Progenitor cell of endocrine pancreas (in vitro differentiated cells): ENCODE measurements around the gene ADAMTS9. TPM values are rescaled to one million over a fixed set of nuclear protein-coding genes. Genes with fewer than 3 reads are reported as not detected.
A peak's percentile ranks its signal among the peaks of the same experiment; 100 is the strongest.

ENCODE experiments used
- DNase-seq: peaks from one replicate; pipeline ENCODE4 v3.0.0; 2021; ENCODE audit warnings: low spot score; ENCODE audit not compliant: unreplicated experiment
- H3K27ac Mint-ChIP-seq: 2 replicates; pipeline ENCODE4 v1.8.0; 2021; ENCODE audit warnings: mild to moderate bottlenecking, moderate library complexity, mixed read lengths
- H3K27me3 Mint-ChIP-seq: 2 replicates; pipeline ENCODE4 v1.8.0; 2021; ENCODE audit warnings: mixed read lengths
- H3K36me3 Mint-ChIP-seq: 2 replicates; pipeline ENCODE4 v1.8.0; 2022; ENCODE audit warnings: mixed read lengths; ENCODE audit not compliant: insufficient read depth
- H3K4me1 Mint-ChIP-seq: 2 replicates; pipeline ENCODE4 v1.8.0; 2021; ENCODE audit warnings: low read depth, mixed read lengths
- H3K4me3 Mint-ChIP-seq: 2 replicates; pipeline ENCODE4 v1.8.0; 2021; ENCODE audit warnings: low read depth, mild to moderate bottlenecking, moderate library complexity, mixed read lengths
- H3K9me3 Mint-ChIP-seq: 2 replicates; pipeline ENCODE4 v1.8.0; 2021; ENCODE audit warnings: low read depth, mixed read lengths
- CTCF ChIP-seq: fragments of 200-600 bp; sonication (generic); IDR thresholded peaks from one replicate; pipeline ENCODE4 v1.5.0; 2021; ENCODE audit warnings: antibody characterized with exemption, mild to moderate bottlenecking; ENCODE audit not compliant: unreplicated experiment
- total RNA-seq: library from RNA; stranded (reverse); gene quantifications from 2 replicates; pipeline ENCODE4 v1.2.1, GENCODE V29; 2021

The ADAMTS9 gene
- total RNA-seq, 1 donor from 2014 or later, result 54.2 TPM

- no peak for TF ChIP-seq CTCF
- no peaks in the 10 kb centered on the region for H3K27me3 Mint-ChIP-seq
- DNase-seq, result no peak
- H3K9me3 Mint-ChIP-seq, result peaks cover 7% of the 10 kb centered on the region
- peaks cover 41% of the 10 kb centered on the region for H3K36me3 Mint-ChIP-seq
- H3K4me1 Mint-ChIP-seq, result peaks cover 39% of the 10 kb centered on the region
- H3K27ac Mint-ChIP-seq, result peak overlapping the region; percentile 93
- no peak overlapping the region for H3K4me3 Mint-ChIP-seq
Observed at GRCh38 chr3:64650096-64650622, 37.6 kb downstream of the ADAMTS9 start.

DNA sequence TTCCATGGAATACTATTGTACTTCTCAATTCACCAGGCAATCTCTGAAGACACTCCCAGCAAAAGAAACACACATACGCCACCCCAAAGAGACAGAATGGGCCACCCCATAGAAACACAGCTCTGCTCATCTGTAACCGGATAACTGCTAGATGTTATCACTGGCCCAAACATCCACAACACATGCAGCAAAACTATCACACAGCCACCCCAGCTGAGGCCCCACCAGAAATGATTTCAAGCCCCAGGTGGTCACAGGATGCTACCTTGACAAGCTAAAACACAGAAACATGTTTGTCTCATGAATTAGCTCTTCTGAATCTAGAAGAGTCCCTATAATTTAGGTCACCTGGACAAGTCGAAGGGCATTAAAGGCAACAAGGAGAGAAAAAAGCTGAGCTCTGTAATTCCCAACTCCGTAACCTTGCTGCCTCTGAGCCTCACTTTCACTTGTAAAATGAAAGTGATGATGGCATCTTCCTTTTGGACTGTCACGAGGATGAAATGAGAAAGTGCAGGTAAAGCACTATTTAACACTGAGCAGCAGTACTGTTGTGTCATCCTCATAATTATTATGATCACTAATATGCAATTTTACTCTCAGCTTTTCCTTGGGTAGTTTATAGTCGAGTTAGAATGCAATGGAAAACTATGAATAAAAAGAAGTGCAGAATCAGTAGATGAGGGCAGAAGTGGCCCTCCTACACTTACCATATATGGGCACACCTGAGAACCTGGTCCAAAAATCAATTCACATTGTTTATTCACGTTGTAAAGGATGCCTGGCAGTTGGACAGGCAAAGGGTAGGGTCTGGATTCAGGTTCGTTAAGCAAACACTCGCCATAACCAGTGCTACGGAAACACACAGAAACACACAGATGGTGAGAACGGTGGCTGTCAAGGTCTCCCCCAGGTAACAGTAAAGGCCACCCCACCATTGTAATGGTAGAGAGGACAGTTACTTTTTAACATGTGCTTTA is 38.6 kb downstream of the ADAMTS9 start:
- no peak for TF ChIP-seq CTCF
- no peak for DNase-seq
- peak overlapping the region; percentile 72 for H3K27ac Mint-ChIP-seq
- no peaks in the 10 kb centered on the region for H3K27me3 Mint-ChIP-seq
- peaks cover 40% of the 10 kb centered on the region for H3K4me1 Mint-ChIP-seq
- no peak overlapping the region for H3K4me3 Mint-ChIP-seq
- peaks cover 10% of the 10 kb centered on the region for H3K9me3 Mint-ChIP-seq
- H3K36me3 Mint-ChIP-seq, result peaks cover 40% of the 10 kb centered on the region

GRCh38 chr3:64647825-64648224 is 40.0 kb downstream of the ADAMTS9 start:
- no peak for TF ChIP-seq CTCF
- Mint-ChIP-seq H3K27me3 (no peaks in the 10 kb centered on the region), H3K9me3 (peaks cover 10% of the 10 kb centered on the region), H3K4me3 (no peak overlapping the region), H3K4me1 (peaks cover 42% of the 10 kb centered on the region), H3K27ac (no peak overlapping the region), H3K36me3 (peaks cover 42% of the 10 kb centered on the region)
- DNase-seq, result no peak

GRCh38 chr3:64645243-64645642 is 42.6 kb downstream of the ADAMTS9 start:
- DNase-seq, result no peak
- Mint-ChIP-seq H3K27ac (peak overlapping the region; percentile 10), H3K36me3 (peaks cover 37% of the 10 kb centered on the region), H3K9me3 (peaks cover 10% of the 10 kb centered on the region), H3K4me1 (peaks cover 56% of the 10 kb centered on the region), H3K27me3 (no peaks in the 10 kb centered on the region), H3K4me3 (no peak overlapping the region)
- no peak for TF ChIP-seq CTCF

DNA sequence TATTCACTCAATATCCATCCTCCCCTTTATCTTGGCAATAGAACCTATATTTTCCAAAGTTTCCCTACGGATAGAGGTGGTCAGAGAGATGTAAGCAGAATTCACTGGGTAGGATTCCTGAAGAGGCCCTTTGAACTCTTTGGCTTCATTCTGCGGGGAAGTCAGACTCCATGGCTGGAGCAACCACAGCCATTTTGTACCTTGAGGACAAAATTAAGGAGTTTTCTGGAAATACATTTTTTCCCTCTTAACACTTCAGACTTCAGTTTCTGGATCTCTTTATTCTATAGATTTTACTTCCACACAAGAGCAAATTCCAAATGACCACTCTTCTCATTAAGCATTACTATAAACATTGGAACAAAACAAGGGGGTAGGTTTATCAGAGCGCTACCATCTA is 43.3 kb downstream of the ADAMTS9 start:
- Mint-ChIP-seq H3K4me3 (no peak overlapping the region), H3K9me3 (peaks cover 4% of the 10 kb centered on the region), H3K27ac (no peak overlapping the region), H3K27me3 (no peaks in the 10 kb centered on the region), H3K36me3 (peaks cover 31% of the 10 kb centered on the region), H3K4me1 (peaks cover 52% of the 10 kb centered on the region)
- no peak for DNase-seq
- no peak for TF ChIP-seq CTCF
